ENCODE data around the gene DIP2B. TPM values are rescaled to one million over a fixed set of nuclear protein-coding genes. Genes with fewer than 3 reads are reported as not detected.
A peak's percentile ranks its signal among the peaks of the same experiment; 100 is the strongest.

Gene DIP2B
- total RNA-seq, 3 donors from 2014 or later: 28.3 to 39.8 (median 34.7) TPM

DNA sequence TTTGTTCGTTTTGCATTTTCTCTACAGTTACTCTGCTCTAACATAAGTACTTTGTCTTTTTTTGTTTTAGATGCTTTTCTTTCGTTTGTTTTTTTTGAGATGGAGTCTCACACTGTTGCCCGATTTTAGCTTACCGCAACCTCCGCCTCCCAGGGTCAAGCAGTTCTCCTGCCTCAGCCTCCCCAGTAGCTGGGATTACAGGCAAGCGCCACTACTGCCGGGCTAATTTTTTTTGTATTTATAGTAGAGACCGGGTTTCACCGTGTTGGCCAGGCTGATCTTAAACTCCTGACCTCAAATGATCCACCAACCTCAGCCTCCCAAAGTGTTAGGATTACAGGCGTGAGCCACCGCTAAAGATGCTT, 2.7 kb downstream of the DIP2B start:
- no peaks in the 10 kb centered on the region for H3K36me3 ChIP-seq (ENCODE audit: low read depth)
- no peak for DNase-seq
- H3K4me1 ChIP-seq (ENCODE audit: low read depth): peaks cover 35% of the 10 kb centered on the region
- no peaks in the 10 kb centered on the region for H3K9me3 ChIP-seq
- intact Hi-C loops (cut with DNase I, micrococcal nuclease): no loop called here
- ATAC-seq: no peak
- H3K4me3 ChIP-seq: no peak overlapping the region
- TF ChIP-seq, protein P1, sequence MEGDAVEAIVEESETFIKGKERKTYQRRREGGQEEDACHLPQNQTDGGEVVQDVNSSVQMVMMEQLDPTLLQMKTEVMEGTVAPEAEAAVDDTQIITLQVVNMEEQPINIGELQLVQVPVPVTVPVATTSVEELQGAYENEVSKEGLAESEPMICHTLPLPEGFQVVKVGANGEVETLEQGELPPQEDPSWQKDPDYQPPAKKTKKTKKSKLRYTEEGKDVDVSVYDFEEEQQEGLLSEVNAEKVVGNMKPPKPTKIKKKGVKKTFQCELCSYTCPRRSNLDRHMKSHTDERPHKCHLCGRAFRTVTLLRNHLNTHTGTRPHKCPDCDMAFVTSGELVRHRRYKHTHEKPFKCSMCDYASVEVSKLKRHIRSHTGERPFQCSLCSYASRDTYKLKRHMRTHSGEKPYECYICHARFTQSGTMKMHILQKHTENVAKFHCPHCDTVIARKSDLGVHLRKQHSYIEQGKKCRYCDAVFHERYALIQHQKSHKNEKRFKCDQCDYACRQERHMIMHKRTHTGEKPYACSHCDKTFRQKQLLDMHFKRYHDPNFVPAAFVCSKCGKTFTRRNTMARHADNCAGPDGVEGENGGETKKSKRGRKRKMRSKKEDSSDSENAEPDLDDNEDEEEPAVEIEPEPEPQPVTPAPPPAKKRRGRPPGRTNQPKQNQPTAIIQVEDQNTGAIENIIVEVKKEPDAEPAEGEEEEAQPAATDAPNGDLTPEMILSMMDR (IDR thresholded peaks at IDR 0.05): no peak

DNA sequence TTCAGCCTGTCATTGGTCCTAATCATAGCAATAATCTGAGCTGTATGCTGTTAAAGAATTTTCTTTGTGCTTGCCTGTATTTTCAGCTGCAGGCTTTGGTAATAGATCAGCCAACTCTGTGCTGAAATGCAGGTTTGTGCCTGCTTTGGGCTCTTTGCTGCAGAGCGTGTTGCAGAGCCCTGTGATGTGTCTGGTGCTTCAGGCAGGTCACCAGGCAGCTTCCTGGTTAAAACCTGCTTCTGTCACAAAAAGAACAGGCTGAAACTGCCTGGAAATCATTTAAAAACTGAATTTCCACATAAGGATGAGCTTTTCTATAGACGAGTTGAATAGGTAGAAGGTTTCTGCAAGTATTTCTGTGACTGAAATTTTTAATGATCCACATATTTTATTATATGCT, 3.1 kb downstream of the DIP2B start:
- DNase-seq: no peak
- TF ChIP-seq, protein P1 (IDR thresholded peaks at IDR 0.05): no peak
- H3K9me3 ChIP-seq: no peaks in the 10 kb centered on the region
- peaks cover 35% of the 10 kb centered on the region for H3K4me1 ChIP-seq (ENCODE audit: low read depth)
- no peaks in the 10 kb centered on the region for H3K36me3 ChIP-seq (ENCODE audit: low read depth)
- no peak overlapping the region for H3K4me3 ChIP-seq
- ATAC-seq: no peak
- intact Hi-C loops (cut with DNase I, micrococcal nuclease): no loop called here

- Histone ChIP-seq H3K4me1 (ENCODE audit: low read depth) (peaks cover 35% of the 10 kb centered on the region), H3K4me3 (no peak overlapping the region), H3K36me3 (ENCODE audit: low read depth) (no peaks in the 10 kb centered on the region), H3K9me3 (no peaks in the 10 kb centered on the region)
- intact Hi-C loops (cut with DNase I, micrococcal nuclease): no loop called here
- ATAC-seq (no peak), DNase-seq (no peak)
- TF ChIP-seq, protein P1 (IDR thresholded peaks at IDR 0.05): no peak
Measured at GRCh38 chr12:50508414-50508813, 3.6 kb downstream of the DIP2B start.

DNA sequence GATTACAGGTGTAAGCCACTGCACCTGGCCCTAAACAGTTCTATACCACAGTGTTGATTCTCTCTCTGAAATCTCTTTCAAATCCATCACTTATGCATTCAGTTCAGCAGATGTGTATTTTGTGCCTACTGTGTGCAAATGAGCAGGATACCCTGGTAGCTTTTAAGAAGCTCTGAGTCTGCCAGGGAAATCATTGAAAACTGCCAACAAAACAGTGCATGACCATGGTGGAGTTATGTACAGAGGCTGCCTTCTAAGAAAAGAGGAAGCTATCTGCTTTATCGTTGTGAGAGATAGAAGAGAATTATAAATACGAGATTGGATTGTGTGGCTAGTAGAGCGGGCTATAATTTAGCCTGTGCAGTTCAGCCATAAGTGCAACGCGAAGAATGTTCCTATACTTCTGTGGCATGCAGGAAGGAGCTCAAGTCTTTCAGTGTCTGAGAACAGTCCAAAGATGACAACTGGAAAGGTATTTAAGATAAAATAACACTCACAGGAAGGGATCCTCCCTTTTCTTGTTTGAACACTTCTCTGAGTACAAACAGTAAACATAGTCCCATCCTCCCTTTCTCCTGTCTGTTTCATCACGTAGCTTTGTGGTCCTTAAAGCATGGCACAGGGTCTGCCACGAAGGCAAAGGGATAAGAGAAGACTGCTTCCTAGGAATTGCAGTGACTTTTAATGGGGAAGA, 4.3 kb downstream of the DIP2B start:
- intact Hi-C loops (cut with DNase I, micrococcal nuclease): no loop called here
- Histone ChIP-seq H3K9me3 (no peaks in the 10 kb centered on the region), H3K36me3 (ENCODE audit: low read depth) (no peaks in the 10 kb centered on the region), H3K4me3 (no peak overlapping the region), H3K4me1 (ENCODE audit: low read depth) (peaks cover 36% of the 10 kb centered on the region)
- TF ChIP-seq, protein P1 (IDR thresholded peaks at IDR 0.05): no peak
- peak; percentile 8 for ATAC-seq
- no peak for DNase-seq

DNA sequence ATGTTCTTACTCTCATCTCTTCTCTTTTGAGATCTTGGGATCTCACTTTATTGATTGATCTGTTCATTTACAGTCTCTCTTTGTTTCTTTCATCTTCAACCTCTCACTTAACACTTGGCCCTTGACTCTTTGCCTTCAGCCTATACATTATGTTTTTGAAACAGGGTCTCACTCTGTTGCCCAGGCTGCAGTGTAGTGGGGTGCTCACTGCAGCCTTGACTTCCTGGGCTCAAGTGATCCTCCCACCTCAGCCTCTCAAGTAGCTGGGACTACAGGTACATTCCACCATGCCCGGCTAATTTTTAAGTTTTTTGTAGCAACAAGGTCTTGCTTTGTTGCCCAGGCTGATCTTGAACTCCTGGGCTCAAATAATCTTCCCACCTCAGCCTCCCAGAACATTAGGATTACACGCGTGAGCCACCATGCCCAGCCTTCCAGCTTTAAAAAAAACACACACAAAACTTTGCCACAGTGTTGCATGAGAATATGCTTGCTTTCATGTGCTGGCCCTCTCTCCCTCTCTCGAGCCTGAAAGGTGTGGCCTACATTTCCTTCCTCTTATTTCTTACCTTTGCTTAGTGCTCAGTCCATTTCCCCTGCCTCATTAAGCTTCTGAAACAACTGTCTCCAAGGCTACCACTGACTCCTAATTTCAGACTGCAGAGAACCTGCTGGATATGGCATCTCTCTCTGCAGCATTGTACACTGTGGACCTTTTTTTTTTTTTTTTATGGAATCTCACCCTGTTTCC, 9.9 kb downstream of the DIP2B start:
- DNase-seq (no peak), ATAC-seq (peak; percentile 72)
- Histone ChIP-seq H3K36me3 (ENCODE audit: low read depth) (no peaks in the 10 kb centered on the region), H3K4me3 (no peak overlapping the region), H3K4me1 (ENCODE audit: low read depth) (peaks cover 18% of the 10 kb centered on the region), H3K9me3 (no peaks in the 10 kb centered on the region)
- TF ChIP-seq, protein P1 (IDR thresholded peaks at IDR 0.05): no peak
- intact Hi-C loops (cut with DNase I, micrococcal nuclease): no loop called here
